Suprapubic skin (tissue), 4 donors: Measurements from ENCODE around the gene GRIN1. TPM values are rescaled to one million over a fixed set of nuclear protein-coding genes. Genes with fewer than 3 reads are reported as not detected.

ENCODE experiments used
- DNase-seq, 2 donors: peaks; one replicate each; pipeline ENCODE4 v3.0.0-alpha.2; 2019; ENCODE audit warnings: low spot score in 2 of 2
- H3K27ac ChIP-seq: fragments of 200-600 bp; sonication (generic); one replicate; pipeline ENCODE4 v1.5.1; 2019
- H3K27me3 ChIP-seq: fragments of 200-600 bp; sonication (generic); one replicate; pipeline ENCODE4 v1.5.1; 2019
- H3K36me3 ChIP-seq: fragments of 200-600 bp; sonication (generic); one replicate; pipeline ENCODE4 v1.5.1; 2019
- H3K4me1 ChIP-seq: fragments of 200-600 bp; sonication (generic); one replicate; pipeline ENCODE4 v1.5.1; 2019
- H3K4me3 ChIP-seq: fragments of 200-600 bp; sonication (generic); one replicate; pipeline ENCODE4 v1.5.1; 2019; ENCODE audit warnings: mild to moderate bottlenecking
- H3K9me3 ChIP-seq: fragments of 200-600 bp; sonication (generic); one replicate; pipeline ENCODE4 v1.5.1; 2019
- EP300 ChIP-seq: sonication (generic); formaldehyde crosslinking; IDR thresholded peaks from one replicate; pipeline ENCODE4 v1.6.1; 2017; ENCODE audit warnings: antibody characterized with exemption
- POLR2A ChIP-seq, 2 donors: fragments of 450-650 bp; IDR thresholded peaks; one replicate each; pipeline ENCODE4 v1.6.1; 2017; ENCODE audit warnings: antibody characterized with exemption in 2 of 2, mild to moderate bottlenecking in 2 of 2, moderate library complexity in 2 of 2
- POLR2AphosphoS5 ChIP-seq, 3 donors: sonication (generic); formaldehyde crosslinking; IDR thresholded peaks; one replicate each; pipeline ENCODE4 v1.6.1; 2017; ENCODE audit warnings: antibody characterized with exemption in 3 of 3
- WGBS: methylation state at CpG from one replicate; pipeline ENCODE4 v1.1.5; 2018; 5-methylcytosine and 5-hydroxymethylcytosine counted together
- total RNA-seq, 4 donors: library from RNA; depleted of rRNA; stranded (reverse); fragments of >200 nt; gene quantifications; one replicate each; pipeline ENCODE4 v1.1.0, GENCODE V29; 2016
- TF ChIP-seq, protein P1 (sequence below), 2 donors: fragments of 200-600 bp in 1 of 2; fragments of 450-650 bp in 1 of 2; sonication (generic) in 1 of 2; IDR thresholded peaks; one replicate each; pipeline ENCODE4 v1.5.1; 2016 to 2019; ENCODE audit warnings: antibody characterized with exemption in 2 of 2, mild to moderate bottlenecking in 1 of 2, moderate library complexity in 1 of 2

Gene GRIN1
- total RNA-seq, 4 donors from 2014 or later, result 0.16 to 0.25 (median 0.16) TPM; not detected in 1

DNA sequence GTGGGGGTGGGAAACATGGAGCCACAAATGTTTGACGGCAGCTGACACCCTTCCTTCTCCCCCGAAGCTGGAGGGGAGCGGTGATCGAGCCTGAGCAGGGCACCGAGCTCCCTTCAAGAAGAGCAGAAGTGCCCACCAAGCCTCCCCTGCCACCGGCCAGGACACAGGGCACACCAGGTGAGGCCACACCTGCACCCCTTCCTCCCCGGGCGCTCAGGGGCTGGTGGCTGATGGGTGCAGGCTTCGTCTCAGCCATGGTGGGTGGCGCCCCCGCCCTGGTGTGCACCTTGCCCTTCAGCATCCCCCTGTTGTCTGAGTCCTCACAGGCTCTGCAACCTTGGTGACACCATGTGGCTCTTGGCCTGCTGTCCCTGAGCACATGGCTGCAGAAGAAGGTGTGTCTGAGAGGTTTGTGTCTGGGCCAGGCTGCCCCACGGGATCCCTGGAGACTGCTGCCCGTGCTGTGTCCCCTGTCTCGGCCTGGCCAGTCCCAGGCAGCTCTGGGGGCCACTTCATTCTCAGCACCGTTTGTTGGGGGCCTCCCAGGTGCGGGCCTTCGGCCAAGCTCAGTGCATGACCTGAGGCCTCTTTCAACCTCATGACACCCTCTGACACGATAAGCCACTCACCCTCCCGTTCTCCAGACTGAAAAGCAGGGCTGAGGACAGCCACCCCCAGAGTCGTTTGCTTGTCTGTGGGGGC is 41.0 kb upstream of the GRIN1 start:
- Histone ChIP-seq H3K27ac (no peak overlapping the region), H3K9me3 (no peaks in the 10 kb centered on the region), H3K4me3 (no peak overlapping the region), H3K4me1 (no peaks in the 10 kb centered on the region), H3K27me3 (no peaks in the 10 kb centered on the region), H3K36me3 (peaks cover 74% of the 10 kb centered on the region)
- TF ChIP-seq, protein P1, sequence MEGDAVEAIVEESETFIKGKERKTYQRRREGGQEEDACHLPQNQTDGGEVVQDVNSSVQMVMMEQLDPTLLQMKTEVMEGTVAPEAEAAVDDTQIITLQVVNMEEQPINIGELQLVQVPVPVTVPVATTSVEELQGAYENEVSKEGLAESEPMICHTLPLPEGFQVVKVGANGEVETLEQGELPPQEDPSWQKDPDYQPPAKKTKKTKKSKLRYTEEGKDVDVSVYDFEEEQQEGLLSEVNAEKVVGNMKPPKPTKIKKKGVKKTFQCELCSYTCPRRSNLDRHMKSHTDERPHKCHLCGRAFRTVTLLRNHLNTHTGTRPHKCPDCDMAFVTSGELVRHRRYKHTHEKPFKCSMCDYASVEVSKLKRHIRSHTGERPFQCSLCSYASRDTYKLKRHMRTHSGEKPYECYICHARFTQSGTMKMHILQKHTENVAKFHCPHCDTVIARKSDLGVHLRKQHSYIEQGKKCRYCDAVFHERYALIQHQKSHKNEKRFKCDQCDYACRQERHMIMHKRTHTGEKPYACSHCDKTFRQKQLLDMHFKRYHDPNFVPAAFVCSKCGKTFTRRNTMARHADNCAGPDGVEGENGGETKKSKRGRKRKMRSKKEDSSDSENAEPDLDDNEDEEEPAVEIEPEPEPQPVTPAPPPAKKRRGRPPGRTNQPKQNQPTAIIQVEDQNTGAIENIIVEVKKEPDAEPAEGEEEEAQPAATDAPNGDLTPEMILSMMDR (IDR thresholded peaks at IDR 0.05), result no peak
- no peak for TF ChIP-seq POLR2AphosphoS5 (IDR thresholded peaks at IDR 0.05)
- no peak for TF ChIP-seq POLR2A (IDR thresholded peaks at IDR 0.05)
- no peak for TF ChIP-seq EP300
- whole genome bisulfite sequencing, result 95% methylated on average over 4 of the region's 20 CpGs
- no peak for DNase-seq

- Histone ChIP-seq H3K4me3 (no peak overlapping the region), H3K9me3 (no peaks in the 10 kb centered on the region), H3K27me3 (no peaks in the 10 kb centered on the region), H3K4me1 (no peaks in the 10 kb centered on the region), H3K27ac (no peak overlapping the region), H3K36me3 (peaks cover 82% of the 10 kb centered on the region)
- TF ChIP-seq, protein P1 (IDR thresholded peaks at IDR 0.05), result no peak
- no peak for TF ChIP-seq POLR2A (IDR thresholded peaks at IDR 0.05)
- TF ChIP-seq EP300, result no peak
- no peak for TF ChIP-seq POLR2AphosphoS5 (IDR thresholded peaks at IDR 0.05)
- no peak for DNase-seq
- WGBS, result 92% methylated on average over 11 of the region's 14 CpGs
These were observed 39.7 kb upstream of the GRIN1 start for GRCh38 chr9:137099231-137099630.

GRCh38 chr9:137103206-137103999 is 35.6 kb upstream of the GRIN1 start:
- no peak overlapping the region for H3K4me3 ChIP-seq
- peaks cover 98% of the 10 kb centered on the region for H3K36me3 ChIP-seq
- no peak for DNase-seq
- H3K27ac ChIP-seq, result no peak overlapping the region
- H3K9me3 ChIP-seq, result no peaks in the 10 kb centered on the region
- no peaks in the 10 kb centered on the region for H3K4me1 ChIP-seq
- no peaks in the 10 kb centered on the region for H3K27me3 ChIP-seq
- 93% methylated on average over 31 of the region's 37 CpGs for WGBS
- TF ChIP-seq, protein P1 (IDR thresholded peaks at IDR 0.05), result no peak
- TF ChIP-seq POLR2A (IDR thresholded peaks at IDR 0.05) (no peak), POLR2AphosphoS5 (IDR thresholded peaks at IDR 0.05) (no peak), EP300 (no peak)

GRCh38 chr9:137105814-137106661 is 32.9 kb upstream of the GRIN1 start:
- H3K9me3 ChIP-seq, result no peaks in the 10 kb centered on the region
- no peak overlapping the region for H3K27ac ChIP-seq
- DNase-seq, result no peak
- 95% methylated on average over 13 of the region's 31 CpGs for WGBS
- no peaks in the 10 kb centered on the region for H3K4me1 ChIP-seq
- H3K4me3 ChIP-seq, result no peak overlapping the region
- H3K27me3 ChIP-seq, result no peaks in the 10 kb centered on the region
- H3K36me3 ChIP-seq, result peaks cover 100% of the 10 kb centered on the region
- TF ChIP-seq, protein P1 (IDR thresholded peaks at IDR 0.05), result no peak
- TF ChIP-seq POLR2A (IDR thresholded peaks at IDR 0.05) (no peak), POLR2AphosphoS5 (IDR thresholded peaks at IDR 0.05) (no peak), EP300 (no peak)
